Left lung (tissue), 10 donors: Measurements from ENCODE around the gene FGFR3. TPM values are rescaled to one million over a fixed set of nuclear protein-coding genes. Genes with fewer than 3 reads are reported as not detected.

ENCODE experiments used
- ATAC-seq: fragments of 200-7000 bp; cut with Tn5 transposase; one replicate; pipeline ENCODE4 v1.9.1; 2020; ENCODE audit warnings: moderate library complexity
- DNase-seq, 4 donors: peaks; one replicate each; pipeline ENCODE4 v3.0.0-alpha.2; 2013 to 2020
- H3K27ac ChIP-seq, 2 donors: fragments of 200-600 bp; sonication (generic) in 1 of 2; one replicate each; pipeline versions ENCODE4 v1.5.0 to v1.8.0; 2020 to 2021
- H3K27me3 ChIP-seq, 2 donors: fragments of 200-600 bp; sonication (generic) in 1 of 2; one replicate each; pipeline versions ENCODE4 v1.5.0 to v1.8.0; 2020 to 2021
- H3K36me3 ChIP-seq, 2 donors: fragments of 200-600 bp; sonication (generic) in 1 of 2; one replicate each; pipeline versions ENCODE4 v1.5.0 to v1.8.0; 2020 to 2021
- H3K4me1 ChIP-seq, 2 donors: fragments of 200-600 bp; one replicate each; pipeline ENCODE4 v1.8.0; 2021
- H3K4me3 ChIP-seq, 2 donors: fragments of 200-600 bp; sonication (generic) in 1 of 2; one replicate each; pipeline versions ENCODE4 v1.5.0 to v1.8.0; 2020 to 2021; ENCODE audit warnings: mild to moderate bottlenecking in 1 of 2
- H3K9me3 ChIP-seq, 2 donors: fragments of 200-600 bp; sonication (generic) in 1 of 2; one replicate each; pipeline versions ENCODE4 v1.5.0 to v1.8.0; 2020 to 2021
- CTCF ChIP-seq, 2 donors: fragments of 200-600 bp; sonication (generic) in 1 of 2; IDR thresholded peaks; one replicate each; pipeline versions ENCODE4 v1.5.0 to v1.8.0; 2021; ENCODE audit warnings: antibody characterized with exemption in 2 of 2
- intact Hi-C, 2 donors: fragments of 100-400 bp; cut with DNase I; formaldehyde crosslinking; loops; one replicate each; pipeline versions ENCODE4 v1.11.2 to v1.14.2; 2022
- polyA plus RNA-seq, 6 donors: library from polyadenylated mRNA; unstranded; fragments of 120-200 nt; gene quantifications; one replicate each; pipeline ENCODE4 v1.2.1, GENCODE V29; 2013; ENCODE audit not compliant: insufficient read length in 6 of 6
- total RNA-seq, 2 donors: library from RNA; stranded (reverse); fragmentation: NEBNext Ultra II Directional; extraction: Animal tissue kit (Norgen Biotek cat#: 25700); gene quantifications; one replicate each; pipeline ENCODE4 v1.2.1, GENCODE V29; 2021
- donor health status: DM: no; HTN: yes; CAD: no.
- donor health status: DM: no; HTN: no; CAD: no.

The FGFR3 gene
- total and polyA plus RNA-seq, 8 donors, result 10.8 to 134 (median 90.4) TPM

- peaks cover 0 to 25% of the 10 kb centered on the region in 2 donors for H3K27me3 ChIP-seq
- H3K9me3 ChIP-seq, result no peaks in the 10 kb centered on the region
- no peak overlapping the region for H3K27ac ChIP-seq
- no peaks in the 10 kb centered on the region for H3K4me1 ChIP-seq
- no peaks in the 10 kb centered on the region for H3K36me3 ChIP-seq
- TF ChIP-seq CTCF (IDR thresholded peaks at IDR 0.05), result no peak
- no peak for ATAC-seq
- H3K4me3 ChIP-seq, result no peak overlapping the region
- DNase-seq, result no peak
- intact Hi-C loops, result no loop called here
Observed at GRCh38 chr4:1788254-1788973, 4.7 kb upstream of the FGFR3 start.

GRCh38 chr4:1789552-1789951, 3.5 kb upstream of the FGFR3 start:
- no peaks in the 10 kb centered on the region for H3K36me3 ChIP-seq
- H3K27ac ChIP-seq, result no peak overlapping the region
- intact Hi-C loops, result no loop called here
- DNase-seq (no peak), ATAC-seq (no peak)
- no peak for TF ChIP-seq CTCF (IDR thresholded peaks at IDR 0.05)
- H3K4me1 ChIP-seq, result peaks cover 6 to 10% of the 10 kb centered on the region in 2 donors
- peaks cover 8 to 34% of the 10 kb centered on the region in 2 donors for H3K27me3 ChIP-seq
- H3K4me3 ChIP-seq, result no peak overlapping the region
- H3K9me3 ChIP-seq, result no peaks in the 10 kb centered on the region

GRCh38 chr4:1790005-1790404, 3.1 kb upstream of the FGFR3 start:
- Histone ChIP-seq H3K36me3 (no peaks in the 10 kb centered on the region), H3K9me3 (no peaks in the 10 kb centered on the region), H3K27ac (no peak overlapping the region), H3K4me1 (peaks cover 7 to 15% of the 10 kb centered on the region in 2 donors), H3K4me3 (no peak overlapping the region), H3K27me3 (peaks cover 12 to 39% of the 10 kb centered on the region in 2 donors)
- DNase-seq, result no peak
- TF ChIP-seq CTCF (IDR thresholded peaks at IDR 0.05), result no peak
- intact Hi-C loops, result no loop called here
- ATAC-seq, result no peak

GRCh38 chr4:1792158-1792831, 798 bp upstream of the FGFR3 start:
- TF ChIP-seq CTCF (IDR thresholded peaks at IDR 0.05), result no peak
- peaks cover 11 to 22% of the 10 kb centered on the region in 2 donors for H3K4me1 ChIP-seq
- peaks cover 24 to 62% of the 10 kb centered on the region in 2 donors for H3K27me3 ChIP-seq
- H3K36me3 ChIP-seq, result no peaks in the 10 kb centered on the region
- peak; percentile 40 for ATAC-seq
- H3K9me3 ChIP-seq, result no peaks in the 10 kb centered on the region
- intact Hi-C loops, result no loop called here
- peak overlapping the region in 1 of 2 donors; percentile 11 for H3K4me3 ChIP-seq
- DNase-seq, result no peak
- H3K27ac ChIP-seq, result no peak overlapping the region

- no peaks in the 10 kb centered on the region for H3K36me3 ChIP-seq
- intact Hi-C loops, result no loop called here
- no peak overlapping the region for H3K27ac ChIP-seq
- TF ChIP-seq CTCF (IDR thresholded peaks at IDR 0.05), result no peak
- H3K4me1 ChIP-seq, result peaks cover 11 to 23% of the 10 kb centered on the region in 2 donors
- no peaks in the 10 kb centered on the region for H3K9me3 ChIP-seq
- DNase-seq (no peak), ATAC-seq (peak; percentile 42)
- peaks cover 24 to 74% of the 10 kb centered on the region in 2 donors for H3K27me3 ChIP-seq
- H3K4me3 ChIP-seq, result peak overlapping the region; percentile 17 to 43
Observed at GRCh38 chr4:1793496-1793840, 375 bp downstream of the FGFR3 start.
